Cardiac muscle cell (in vitro differentiated cells and primary cell): ENCODE results near the gene SPINK4. TPM values are rescaled to one million over a fixed set of nuclear protein-coding genes. Genes with fewer than 3 reads are reported as not detected.

Experiments used
- DNase-seq, 2 donors: peaks; one replicate each; pipeline versions ENCODE4 v3.0.0 to v3.0.0-alpha.2; 2010 to 2017; ENCODE audit warnings: low read depth in 1 of 2, low spot score in 1 of 2
- H3K27ac ChIP-seq: fragments of 200-600 bp; sonication (generic); 2 replicates; pipeline ENCODE4 v1.5.1; 2016
- H3K27me3 ChIP-seq: fragments of 200-600 bp; sonication (generic); 2 replicates; pipeline ENCODE4 v1.6.0; 2016; ENCODE audit warnings: control low read depth
- H3K36me3 ChIP-seq: fragments of 200-600 bp; sonication (generic); 2 replicates; pipeline ENCODE4 v1.5.1; 2016; ENCODE audit warnings: control low read depth
- H3K4me1 ChIP-seq: fragments of 200-600 bp; sonication (generic); 2 replicates; pipeline ENCODE4 v1.8.1; 2017; ENCODE audit warnings: low read depth, mild to moderate bottlenecking, mixed run types
- H3K4me3 ChIP-seq: fragments of 200-600 bp; sonication (generic); 2 replicates; pipeline ENCODE4 v1.5.1; 2016; ENCODE audit warnings: mild to moderate bottlenecking
- H3K9me3 ChIP-seq: fragments of 200-600 bp; sonication (generic); 2 replicates; pipeline ENCODE4 v1.5.1; 2017; ENCODE audit warnings: low read depth, mild to moderate bottlenecking, control low read depth
- polyA plus RNA-seq: library from polyadenylated mRNA; unstranded; fragments of >200 nt; fragmentation: Nextera tagmentation; extraction: Ambion mirVana; gene quantifications from 2 replicates; pipeline ENCODE4 v1.2.1, GENCODE V29; 2016
- total RNA-seq: library from RNA; depleted of rRNA; stranded (reverse); fragments of >200 nt; gene quantifications from 2 replicates; pipeline ENCODE4 v1.2.3, GENCODE V29; 2016
- TF ChIP-seq, protein P1 (sequence below): IDR thresholded peaks from 2 replicates; pipeline ENCODE4 v1.5.1; 2012; ENCODE audit warnings: low read depth, mild to moderate bottlenecking, low read length

The SPINK4 gene
- total and polyA plus RNA-seq, 2 experiments from 2014 or later, result 6.9 TPM; not detected in 1

- H3K4me1 ChIP-seq, result no peaks in the 10 kb centered on the region
- H3K36me3 ChIP-seq, result peaks cover 54% of the 10 kb centered on the region
- H3K27me3 ChIP-seq, result no peaks in the 10 kb centered on the region
- no peaks in the 10 kb centered on the region for H3K9me3 ChIP-seq
- H3K4me3 ChIP-seq, result no peak overlapping the region
- H3K27ac ChIP-seq, result no peak overlapping the region
- TF ChIP-seq, protein P1, sequence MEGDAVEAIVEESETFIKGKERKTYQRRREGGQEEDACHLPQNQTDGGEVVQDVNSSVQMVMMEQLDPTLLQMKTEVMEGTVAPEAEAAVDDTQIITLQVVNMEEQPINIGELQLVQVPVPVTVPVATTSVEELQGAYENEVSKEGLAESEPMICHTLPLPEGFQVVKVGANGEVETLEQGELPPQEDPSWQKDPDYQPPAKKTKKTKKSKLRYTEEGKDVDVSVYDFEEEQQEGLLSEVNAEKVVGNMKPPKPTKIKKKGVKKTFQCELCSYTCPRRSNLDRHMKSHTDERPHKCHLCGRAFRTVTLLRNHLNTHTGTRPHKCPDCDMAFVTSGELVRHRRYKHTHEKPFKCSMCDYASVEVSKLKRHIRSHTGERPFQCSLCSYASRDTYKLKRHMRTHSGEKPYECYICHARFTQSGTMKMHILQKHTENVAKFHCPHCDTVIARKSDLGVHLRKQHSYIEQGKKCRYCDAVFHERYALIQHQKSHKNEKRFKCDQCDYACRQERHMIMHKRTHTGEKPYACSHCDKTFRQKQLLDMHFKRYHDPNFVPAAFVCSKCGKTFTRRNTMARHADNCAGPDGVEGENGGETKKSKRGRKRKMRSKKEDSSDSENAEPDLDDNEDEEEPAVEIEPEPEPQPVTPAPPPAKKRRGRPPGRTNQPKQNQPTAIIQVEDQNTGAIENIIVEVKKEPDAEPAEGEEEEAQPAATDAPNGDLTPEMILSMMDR, result no peak
- DNase-seq, result no peak
Measured at GRCh38 chr9:33254211-33254610, 14.2 kb downstream of the SPINK4 start.

GRCh38 chr9:33255014-33255413, 15.0 kb downstream of the SPINK4 start:
- DNase-seq, result no peak
- Histone ChIP-seq H3K4me3 (no peak overlapping the region), H3K27ac (no peak overlapping the region), H3K36me3 (peaks cover 62% of the 10 kb centered on the region), H3K27me3 (no peaks in the 10 kb centered on the region), H3K4me1 (no peaks in the 10 kb centered on the region), H3K9me3 (no peaks in the 10 kb centered on the region)
- TF ChIP-seq, protein P1, result no peak

DNA sequence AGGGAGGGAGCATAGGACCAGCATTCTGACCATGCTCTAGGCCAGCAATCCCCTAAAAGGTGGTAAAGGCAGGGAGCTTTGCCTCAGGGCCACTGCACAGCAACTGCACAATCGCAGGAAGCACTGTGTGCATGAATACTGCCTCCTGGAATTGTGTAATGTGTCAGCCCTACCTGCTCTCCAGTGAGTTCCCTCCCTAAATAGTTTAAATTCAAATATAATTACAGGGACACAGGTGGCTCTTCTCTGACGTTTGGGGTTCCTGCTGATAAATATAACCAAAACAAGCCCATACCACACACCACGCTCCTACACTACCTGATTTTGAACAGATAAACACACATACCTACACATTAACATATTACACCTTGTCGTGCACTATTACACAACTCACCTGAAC, 15.5 kb downstream of the SPINK4 start:
- peaks cover 67% of the 10 kb centered on the region for H3K36me3 ChIP-seq
- H3K4me3 ChIP-seq, result no peak overlapping the region
- TF ChIP-seq, protein P1, result no peak

GRCh38 chr9:33256236-33256635, 16.3 kb downstream of the SPINK4 start:
- H3K9me3 ChIP-seq, result no peaks in the 10 kb centered on the region
- peaks cover 75% of the 10 kb centered on the region for H3K36me3 ChIP-seq
- H3K4me3 ChIP-seq, result no peak overlapping the region
- no peak for DNase-seq
- no peaks in the 10 kb centered on the region for H3K27me3 ChIP-seq
- H3K4me1 ChIP-seq, result no peaks in the 10 kb centered on the region
- H3K27ac ChIP-seq, result no peak overlapping the region
- TF ChIP-seq, protein P1, result no peak

More for the DNA sequence above, 15.5 kb downstream of the SPINK4 start:
- Histone ChIP-seq H3K27ac (no peak overlapping the region), H3K9me3 (no peaks in the 10 kb centered on the region), H3K27me3 (no peaks in the 10 kb centered on the region), H3K4me1 (no peaks in the 10 kb centered on the region)
- DNase-seq, result no peak

- Histone ChIP-seq H3K9me3 (no peaks in the 10 kb centered on the region), H3K27me3 (no peaks in the 10 kb centered on the region), H3K36me3 (peaks cover 85% of the 10 kb centered on the region), H3K4me3 (no peak overlapping the region), H3K4me1 (no peaks in the 10 kb centered on the region), H3K27ac (no peak overlapping the region)
- TF ChIP-seq, protein P1, result no peak
- DNase-seq, result no peak
Measured at GRCh38 chr9:33257276-33257675, 17.3 kb downstream of the SPINK4 start.

GRCh38 chr9:33260372-33260771, 20.4 kb downstream of the SPINK4 start:
- no peaks in the 10 kb centered on the region for H3K4me1 ChIP-seq
- TF ChIP-seq, protein P1, result no peak
- DNase-seq, result no peak

More at GRCh38 chr9:33260372-33260771, 20.4 kb downstream of the SPINK4 start:
- Histone ChIP-seq H3K4me3 (no peak overlapping the region), H3K27me3 (no peaks in the 10 kb centered on the region), H3K9me3 (no peaks in the 10 kb centered on the region), H3K27ac (no peak overlapping the region), H3K36me3 (peaks cover 65% of the 10 kb centered on the region)
